ENCODE results near the gene ABI3BP.
"Not testable (repeated sequence)": the region's sequence is repeated elsewhere in the genome, so short reads cannot be mapped to it uniquely, and the experiment has no call there.

The ABI3BP gene, protein sequence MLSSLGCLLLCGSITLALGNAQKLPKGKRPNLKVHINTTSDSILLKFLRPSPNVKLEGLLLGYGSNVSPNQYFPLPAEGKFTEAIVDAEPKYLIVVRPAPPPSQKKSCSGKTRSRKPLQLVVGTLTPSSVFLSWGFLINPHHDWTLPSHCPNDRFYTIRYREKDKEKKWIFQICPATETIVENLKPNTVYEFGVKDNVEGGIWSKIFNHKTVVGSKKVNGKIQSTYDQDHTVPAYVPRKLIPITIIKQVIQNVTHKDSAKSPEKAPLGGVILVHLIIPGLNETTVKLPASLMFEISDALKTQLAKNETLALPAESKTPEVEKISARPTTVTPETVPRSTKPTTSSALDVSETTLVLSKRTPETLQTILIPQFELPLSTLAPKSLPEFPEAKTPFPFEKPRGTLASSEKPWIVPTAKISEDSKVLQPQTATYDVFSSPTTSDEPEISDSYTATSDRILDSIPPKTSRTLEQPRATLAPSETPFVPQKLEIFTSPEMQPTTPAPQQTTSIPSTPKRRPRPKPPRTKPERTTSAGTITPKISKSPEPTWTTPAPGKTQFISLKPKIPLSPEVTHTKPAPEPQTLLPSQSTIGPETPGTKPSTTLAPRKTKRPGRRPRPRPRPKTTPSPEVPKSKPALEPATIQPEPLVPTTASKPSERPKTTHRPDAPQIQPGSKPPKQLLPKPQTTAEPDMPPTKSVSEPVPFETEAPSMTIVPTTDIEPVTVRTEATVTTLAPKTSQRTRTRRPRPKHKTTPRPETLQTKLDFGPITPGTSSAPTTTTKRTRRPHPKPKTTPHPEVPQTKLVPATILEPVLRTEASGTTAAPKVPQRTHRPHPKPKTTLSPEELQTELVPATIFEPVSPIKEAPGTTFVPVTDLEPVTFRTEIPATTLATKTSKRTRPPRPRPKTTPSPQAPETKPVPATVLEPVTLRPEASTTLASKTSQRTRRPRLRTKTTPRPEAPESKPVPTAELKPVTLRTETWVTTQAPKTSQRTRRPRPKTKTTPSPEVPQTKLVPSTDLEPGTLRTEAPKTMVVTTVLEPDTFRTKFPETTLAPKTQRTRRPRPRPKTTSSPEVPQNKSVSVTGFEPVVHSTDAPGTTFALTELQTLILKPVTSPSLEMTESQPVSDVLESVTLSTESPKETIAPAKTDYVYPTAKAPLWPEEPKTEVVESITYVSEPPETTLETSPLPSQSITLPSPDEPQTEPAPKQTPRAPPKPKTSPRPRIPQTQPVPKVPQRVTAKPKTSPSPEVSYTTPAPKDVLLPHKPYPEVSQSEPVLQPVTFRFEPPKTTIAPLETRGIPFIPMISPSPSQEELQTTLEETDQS (N-terminal part only)

DNA sequence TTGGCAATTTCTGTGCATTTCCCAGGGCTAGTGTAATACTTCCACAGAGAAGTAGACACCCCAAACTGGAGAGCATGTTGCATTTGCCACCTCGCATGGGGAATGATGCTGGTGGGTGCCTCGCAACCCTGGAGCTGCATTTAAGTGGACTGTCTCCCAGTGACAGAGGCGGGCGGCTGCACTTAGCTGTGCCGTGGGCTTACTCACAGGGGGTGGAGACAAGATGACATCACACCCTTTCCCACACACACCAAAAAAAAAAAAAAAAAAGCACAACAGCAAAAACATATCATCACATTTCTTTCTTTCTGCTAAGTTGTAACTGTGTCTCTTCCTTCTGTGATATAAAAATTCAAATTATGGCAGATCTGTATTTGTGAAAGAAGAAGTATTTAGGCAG lies at the start of gene ABI3BP:
TSS of gene ABI3BP (minus strand) at position 113 of the 400 bp plus-strand sequence. CDS start at position 76, 37 bp downstream.
- peak; percentile 36 for DNase-seq (ENCODE audit: low read depth, low spot score)

DNA sequence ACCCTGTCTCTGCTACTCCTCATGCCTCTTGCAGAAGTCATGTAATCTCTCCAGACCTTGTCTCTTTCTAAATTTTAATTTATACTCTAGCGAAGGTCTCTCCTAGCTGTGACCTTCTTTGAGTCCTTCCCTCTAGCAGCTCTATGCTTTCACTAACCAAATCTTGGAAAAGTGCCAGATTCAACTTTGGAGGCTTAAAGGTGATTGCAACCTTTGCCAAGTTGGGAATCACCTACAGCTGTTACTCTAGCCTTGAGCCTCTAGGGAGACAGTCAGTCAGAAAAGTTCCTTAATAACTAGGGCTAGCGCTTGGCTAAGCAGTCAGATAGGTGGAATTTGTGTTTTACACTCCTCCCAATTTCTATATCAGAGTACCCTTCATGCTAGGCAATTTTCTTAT lies 46.1 kb upstream of the ABI3BP start:
- no peak for DNase-seq (ENCODE audit: low read depth, low spot score)

DNA sequence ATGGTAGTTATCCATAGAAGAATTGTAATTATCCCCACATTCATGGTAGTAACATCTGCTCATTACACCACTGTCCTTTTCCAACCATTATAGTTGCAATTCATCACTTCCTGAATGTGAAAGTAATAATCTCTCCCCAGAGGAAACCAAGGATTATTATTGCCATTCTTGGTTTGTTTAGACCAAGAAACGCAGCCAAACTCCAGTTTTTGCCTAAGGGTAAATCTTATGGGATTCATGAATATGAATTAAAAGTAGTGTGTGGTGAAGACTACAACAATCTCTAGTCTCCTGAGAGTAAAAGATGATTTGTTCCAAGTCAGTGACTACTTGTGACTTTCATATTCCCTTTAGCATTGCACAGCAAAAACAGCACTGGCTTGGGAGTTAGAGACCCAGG lies 45.7 kb upstream of the ABI3BP start:
- no peak for DNase-seq (ENCODE audit: low read depth, low spot score)

DNA sequence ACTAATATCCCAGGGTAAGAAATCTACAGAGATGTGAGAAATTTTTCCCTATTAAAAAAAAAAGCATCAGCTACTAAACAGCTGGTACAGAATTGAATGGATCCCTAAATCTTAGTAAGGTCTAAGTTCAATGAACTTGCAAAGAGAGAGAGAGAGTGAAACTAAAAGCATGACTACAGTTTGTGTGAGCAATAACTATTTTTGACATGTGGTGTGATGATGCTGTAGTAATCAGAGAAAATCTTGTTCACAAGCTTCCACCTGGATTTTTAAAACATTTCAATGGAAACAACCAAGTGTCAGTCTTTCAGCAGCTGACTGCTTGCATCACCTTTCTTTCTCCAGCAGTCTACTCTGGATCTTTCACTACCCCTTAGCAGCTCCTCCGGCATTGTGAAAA lies 45.2 kb upstream of the ABI3BP start:
- DNase-seq (ENCODE audit: low read depth, low spot score): no peak

DNA sequence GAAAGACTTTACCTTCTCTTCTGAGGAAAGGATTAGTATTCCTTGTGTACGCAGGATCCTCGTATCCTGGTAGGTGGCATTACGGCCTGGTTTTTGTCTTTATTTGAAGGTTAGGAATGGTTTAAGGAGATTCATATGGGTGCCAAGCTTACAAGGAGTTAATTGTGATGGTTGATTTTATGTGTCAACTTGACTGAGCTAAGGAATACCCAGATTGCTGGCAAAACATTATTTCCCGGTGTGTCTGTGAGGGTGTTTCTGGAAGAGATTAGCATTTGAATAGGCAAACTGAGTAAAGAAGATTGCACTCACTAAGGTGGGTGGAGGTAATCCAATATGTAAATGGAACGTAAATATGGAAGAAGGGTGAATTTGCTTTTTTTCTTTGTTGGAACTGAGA lies 44.4 kb upstream of the ABI3BP start:
- no peak for DNase-seq (ENCODE audit: low read depth, low spot score)

DNA sequence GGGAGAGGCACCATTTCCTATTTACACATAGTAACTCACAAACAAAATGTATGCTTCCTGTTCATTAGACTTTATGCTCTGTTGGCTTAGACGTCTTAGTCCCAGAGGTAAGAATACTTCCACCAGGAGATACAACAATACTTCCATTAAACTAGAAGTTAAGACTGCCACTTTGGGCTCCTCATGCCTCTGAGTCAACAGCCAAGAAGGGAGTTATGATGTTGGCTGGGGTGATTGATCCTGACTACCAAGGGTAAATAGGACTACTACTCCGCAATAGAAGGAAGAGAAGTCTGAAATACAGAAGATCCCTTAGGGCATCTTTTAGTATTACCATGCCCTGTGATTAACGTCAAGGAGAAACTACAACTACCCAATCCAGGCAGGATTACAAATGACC lies 43.5 kb upstream of the ABI3BP start:
- DNase-seq (ENCODE audit: low read depth, low spot score): no peak

DNA sequence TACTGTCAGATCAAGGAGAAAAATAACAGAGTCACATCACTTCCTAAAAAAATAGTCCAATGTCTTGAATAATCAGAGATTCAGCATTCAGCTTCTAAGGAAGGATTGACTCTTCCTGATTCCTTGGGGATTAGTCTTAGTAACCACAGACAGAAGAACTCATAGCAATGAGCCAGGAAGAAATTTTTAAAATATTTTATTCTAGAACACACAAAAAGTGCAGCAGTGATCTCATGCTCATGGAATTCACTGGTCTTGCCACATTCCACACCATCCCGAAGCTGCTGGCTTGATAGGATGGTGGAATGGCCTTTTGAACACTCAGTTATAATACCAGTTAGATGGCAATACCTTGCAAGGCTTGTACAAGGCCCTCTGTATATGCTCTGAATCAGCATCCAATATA lies 43.0 kb upstream of the ABI3BP start:
- no peak for DNase-seq (ENCODE audit: low read depth, low spot score)

DNA sequence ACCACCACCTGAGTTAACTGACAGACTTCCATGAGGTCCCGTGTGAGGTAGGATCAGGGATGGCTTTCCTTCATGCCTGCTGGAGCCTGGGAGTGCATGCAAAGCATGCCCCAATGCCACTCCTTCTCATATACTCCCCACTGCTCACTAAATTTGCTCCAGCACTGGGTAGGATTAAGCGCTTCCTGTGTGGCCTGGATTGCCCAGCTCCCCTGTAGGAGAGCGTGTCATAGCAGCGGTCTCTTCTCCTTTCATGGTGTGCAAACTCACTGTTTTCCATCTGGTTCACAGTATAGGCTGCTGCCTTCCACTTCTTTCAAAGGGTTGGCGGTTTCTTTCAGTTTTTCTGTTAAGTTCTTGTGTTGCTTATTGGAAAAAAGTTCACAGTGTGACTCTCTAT lies 34.1 kb upstream of the ABI3BP start:
- no peak for DNase-seq (ENCODE audit: low read depth, low spot score)

DNA sequence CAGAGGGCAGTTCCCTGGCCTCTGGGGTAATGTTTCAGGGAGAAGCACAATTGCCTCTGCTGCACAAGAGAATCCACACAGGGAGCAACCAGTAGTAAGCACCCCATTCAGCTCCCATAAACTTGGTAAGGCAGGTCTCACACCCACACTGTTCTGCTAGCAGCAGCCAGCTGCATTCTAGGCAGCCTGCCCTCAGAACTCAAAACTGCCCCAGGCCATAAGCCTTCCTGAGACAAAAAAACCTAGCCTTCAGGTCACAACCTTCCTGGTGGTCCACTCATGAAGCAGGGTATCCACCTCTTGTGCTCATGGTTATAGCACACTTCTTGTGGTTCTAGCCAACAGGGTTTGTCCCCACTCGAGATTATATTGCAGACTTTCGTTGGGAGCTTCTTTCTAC lies 33.7 kb upstream of the ABI3BP start:
- no peak for DNase-seq (ENCODE audit: low read depth, low spot score)

DNA sequence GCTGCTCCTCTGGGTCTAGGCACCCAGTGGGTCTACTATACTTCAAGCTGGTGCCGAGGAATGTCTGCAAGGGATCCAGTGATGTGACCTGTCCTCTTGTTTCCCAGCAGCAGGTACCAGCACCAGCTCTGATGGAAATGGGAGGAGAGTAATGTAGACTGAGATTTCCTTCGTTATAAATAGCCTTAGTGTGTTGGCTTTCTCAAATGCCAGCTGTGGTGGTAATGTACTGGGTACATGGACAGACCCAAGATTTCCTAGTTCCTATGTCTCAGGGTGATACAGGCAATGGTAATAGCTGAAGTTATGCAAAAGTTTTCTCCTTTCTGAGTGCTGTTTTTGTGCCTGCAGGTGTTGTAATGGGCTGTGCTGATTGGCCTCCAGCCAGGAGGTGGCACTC lies 33.0 kb upstream of the ABI3BP start:
- DNase-seq (ENCODE audit: low read depth, low spot score): no peak

DNA sequence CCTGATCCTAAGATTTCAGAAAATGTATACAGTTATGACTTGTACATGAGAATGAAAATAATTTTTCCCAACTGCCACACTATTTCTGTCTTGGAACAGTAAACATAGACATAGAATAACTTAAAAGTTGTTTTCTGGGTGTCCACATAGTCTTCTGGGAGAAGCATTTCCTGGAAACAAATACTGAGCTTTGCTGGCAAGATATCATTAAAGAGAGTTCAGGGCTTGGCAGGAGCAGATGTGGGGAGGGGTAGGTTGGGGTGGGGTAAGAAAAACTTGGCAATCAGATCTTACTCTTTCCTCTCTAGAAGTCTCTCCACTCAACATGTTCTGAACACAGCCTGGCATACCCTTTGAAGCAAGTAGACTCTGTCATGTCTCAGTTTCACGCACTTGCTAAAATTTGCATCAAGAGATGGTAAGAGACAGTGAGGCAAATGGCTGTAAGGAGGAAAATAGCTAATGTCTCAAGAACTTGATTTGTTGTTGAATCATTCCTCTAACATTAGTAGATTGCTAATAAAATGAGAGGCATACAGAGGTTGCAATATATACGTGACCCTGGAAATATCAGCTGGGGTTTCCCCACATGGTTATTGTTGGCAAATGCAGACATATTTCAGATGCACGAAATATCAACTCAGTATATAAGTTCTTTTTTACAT lies 27.3 kb upstream of the ABI3BP start:
- DNase-seq (ENCODE audit: low read depth, low spot score): no peak

DNA sequence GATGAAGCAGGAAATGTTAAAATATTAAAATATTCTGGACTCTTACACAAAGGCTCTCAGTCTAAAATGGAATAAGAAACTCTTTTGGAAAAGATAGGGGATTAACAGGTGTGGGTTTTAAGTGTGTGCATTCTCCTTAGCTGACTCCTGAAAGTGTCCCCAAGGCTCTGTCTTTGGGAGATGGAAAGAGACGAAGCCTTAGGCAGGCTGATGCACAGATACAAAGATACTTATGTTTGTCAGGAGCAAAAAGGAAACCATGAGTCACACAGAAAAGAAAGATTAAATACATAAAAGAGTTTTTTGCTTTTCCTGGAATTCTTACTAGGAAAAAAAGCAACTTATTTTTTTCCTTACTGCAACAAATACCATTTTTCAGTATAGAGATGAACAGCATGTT lies 23.8 kb upstream of the ABI3BP start:
- DNase-seq (ENCODE audit: low read depth, low spot score): no peak

DNA sequence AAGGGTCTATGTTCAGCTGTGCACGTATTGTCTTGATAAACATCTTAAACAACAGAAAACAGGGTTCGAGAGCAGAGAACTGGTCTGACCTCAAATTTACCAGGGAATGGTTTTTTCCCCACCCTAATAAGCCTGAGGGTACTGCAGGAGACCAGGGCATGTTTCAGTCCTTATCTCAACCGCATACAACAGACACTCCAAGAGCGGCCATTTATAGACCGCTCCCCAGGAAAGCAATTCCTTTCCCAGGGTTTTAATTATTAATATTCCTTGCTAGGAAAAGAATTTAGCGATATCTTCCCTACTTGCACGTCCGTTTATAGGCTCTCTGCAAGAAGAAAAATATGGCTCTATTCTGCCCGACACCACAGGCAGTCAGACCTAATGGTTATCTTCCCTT lies 19.1 kb upstream of the ABI3BP start:
- DNase-seq (ENCODE audit: low read depth, low spot score): not testable (repeated sequence)

DNA sequence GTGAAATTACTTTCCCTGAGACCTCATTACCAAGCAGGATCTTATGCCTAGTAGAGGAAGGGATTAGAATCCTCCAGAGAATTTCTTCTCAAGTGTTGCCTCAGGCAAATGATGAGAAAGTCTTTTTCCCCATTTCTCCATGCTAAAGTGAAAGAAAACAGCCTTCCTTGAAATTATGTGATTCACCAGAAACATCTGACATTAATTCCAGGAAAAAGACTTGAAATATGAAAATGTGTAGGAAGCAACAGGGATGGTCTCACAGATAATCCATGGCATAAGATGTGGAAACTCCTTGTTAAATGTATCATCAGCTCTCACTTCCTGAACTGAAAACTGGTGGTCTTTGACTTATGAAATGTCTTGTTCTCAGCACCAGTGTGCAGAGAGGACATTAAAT lies 17.9 kb upstream of the ABI3BP start:
- DNase-seq (ENCODE audit: low read depth, low spot score): no peak

DNA sequence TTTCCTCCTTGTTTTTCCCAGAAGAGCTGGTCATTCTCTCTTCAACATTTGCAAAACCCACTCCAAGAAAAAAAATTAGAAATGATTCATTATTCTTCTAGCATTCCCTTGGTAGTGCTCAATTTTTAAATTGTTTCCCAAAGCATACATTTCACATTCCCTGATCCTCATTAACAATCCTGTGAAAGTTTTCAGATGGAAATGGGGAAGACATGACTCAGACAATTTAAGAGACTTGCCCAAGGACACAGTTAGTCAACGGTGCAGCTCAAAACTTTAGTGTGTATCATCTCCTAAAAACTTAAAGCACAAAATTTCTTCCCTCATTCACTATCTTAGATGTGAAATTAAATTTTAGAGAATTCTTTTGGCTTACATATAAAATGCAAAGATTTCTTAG lies 17.1 kb upstream of the ABI3BP start:
- no peak for DNase-seq (ENCODE audit: low read depth, low spot score)

DNA sequence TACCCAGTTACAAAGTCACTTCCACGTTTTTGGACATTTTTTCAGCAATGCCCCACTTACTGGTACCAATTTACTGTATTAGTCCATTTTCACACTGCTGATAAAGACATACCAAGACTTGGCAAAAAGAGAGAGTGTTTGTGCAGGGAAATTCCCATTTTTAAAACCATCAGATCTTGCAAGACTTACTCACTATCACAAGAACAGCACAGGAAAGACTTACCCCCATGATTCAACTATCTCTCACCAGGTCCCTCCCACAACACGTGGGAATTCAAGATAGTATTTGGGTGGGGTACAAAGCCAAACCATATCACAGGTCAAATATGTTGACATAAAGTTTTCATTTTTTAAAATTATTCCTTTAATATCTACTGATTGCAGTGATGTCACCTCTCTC lies 16.2 kb upstream of the ABI3BP start:
- no peak for DNase-seq (ENCODE audit: low read depth, low spot score)

DNA sequence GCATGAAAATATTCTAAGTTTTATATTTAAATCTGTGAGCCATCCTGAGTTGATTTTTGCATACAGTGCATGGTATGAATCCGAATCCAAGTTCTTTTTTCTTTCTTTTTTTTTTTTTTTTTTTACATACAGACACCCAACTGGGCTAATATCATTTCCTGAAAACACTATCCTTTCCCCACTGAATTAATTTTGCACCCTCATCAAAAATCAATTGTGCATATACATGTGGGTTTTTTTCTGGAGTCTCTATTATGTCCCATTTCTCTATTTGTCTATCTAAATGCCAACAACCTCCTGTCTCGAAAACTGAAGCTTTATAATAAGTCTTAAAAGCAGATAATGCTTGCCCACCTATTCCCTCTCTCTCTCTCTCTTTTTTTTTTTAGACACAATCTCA lies 5.9 kb upstream of the ABI3BP start:
- no peak for DNase-seq (ENCODE audit: low read depth, low spot score)

DNA sequence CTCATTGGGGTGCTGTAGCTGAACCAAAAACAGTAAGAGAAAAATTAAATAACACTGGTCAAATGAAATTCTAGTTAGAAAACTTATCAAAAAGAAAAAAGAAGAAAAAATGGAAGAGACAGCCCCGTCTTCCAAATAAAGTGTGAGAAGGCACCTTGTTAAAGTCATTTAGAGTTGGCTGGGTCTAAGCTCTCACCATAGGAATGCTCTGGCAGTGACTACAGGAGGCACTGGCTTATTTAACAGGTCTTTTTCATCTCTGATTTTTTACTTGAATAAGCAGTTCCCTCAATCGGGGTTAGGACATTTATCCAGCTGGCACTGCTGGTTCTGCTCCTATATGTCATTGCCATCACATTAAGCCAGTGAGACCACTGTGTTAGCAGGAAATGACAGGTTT lies 1.6 kb upstream of the ABI3BP start:
- no peak for DNase-seq (ENCODE audit: low read depth, low spot score)

DNA sequence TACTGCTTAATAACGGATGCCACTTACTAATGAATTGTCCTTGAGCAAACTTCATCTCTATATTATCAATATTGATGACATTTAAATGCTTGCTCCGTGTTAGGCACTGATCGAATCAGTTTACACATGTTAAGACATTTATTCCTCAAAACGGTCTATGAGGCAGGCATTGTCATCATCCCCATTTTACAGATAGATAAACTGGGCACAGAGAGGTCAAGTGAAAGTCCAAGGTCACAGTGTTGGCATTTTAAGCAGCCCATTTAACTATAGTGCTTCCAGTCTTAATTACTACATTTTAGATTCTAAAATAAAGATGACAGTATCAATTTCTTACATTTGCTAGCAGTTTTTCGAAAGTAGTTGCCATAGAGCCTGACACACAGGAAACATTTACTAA lies 966 bp upstream of the ABI3BP start:
- DNase-seq (ENCODE audit: low read depth, low spot score): no peak

DNA sequence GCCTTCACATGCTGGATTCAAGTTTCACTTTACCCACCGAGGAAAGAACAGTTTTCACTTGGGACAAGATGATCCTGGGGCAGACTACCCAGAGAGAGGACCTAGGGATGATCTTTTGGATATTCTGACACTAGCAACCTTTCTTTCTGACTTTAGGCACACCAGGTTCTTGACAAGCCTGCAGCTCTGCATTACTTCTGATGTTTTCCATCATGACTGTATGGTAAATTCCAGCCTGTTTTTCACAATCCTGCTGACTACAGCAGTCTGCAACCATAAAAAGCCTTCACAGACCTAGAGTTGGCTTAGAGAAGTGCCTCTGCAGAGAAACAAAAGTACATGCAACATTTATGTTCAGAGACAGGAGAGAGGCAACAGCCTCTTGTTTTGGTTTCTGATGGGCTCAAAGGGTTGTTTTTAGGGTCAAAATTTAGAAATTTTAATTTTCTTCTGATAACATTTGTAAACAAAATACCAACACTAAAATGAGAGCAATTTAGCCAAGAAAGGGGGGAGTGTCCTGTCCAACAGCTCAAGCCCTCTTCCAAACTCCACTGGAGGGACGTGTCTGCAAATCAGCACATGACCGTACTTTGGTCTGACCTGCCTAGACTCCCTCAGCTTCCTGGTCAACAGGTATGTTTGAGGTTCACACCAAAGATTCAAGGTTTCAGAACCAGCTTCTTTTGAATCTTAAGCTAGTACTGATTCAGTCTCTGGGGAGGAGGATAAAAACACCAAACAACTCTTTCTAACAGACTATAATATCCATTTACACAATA lies 799 bp downstream of the ABI3BP start:
- DNase-seq (ENCODE audit: low read depth, low spot score): peak; percentile 33

DNA sequence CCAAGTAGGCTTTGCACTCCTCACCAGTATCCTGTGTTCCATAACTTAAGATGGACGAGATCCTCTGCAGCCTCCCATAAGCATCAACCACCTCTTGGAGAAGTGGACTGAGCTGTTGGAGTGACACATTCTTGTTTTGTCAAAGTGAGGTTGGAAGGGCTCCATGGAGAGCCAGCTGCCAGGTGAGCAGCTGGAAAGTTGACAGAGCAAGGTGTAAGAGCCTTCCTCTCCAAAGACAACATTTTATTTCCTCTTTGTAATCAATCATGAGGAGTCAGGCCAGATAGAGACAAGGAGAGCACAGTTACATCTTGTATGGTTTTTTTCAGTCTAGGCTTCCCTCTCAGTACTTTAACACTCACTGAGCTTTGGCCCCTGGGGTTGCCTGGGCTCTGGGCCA lies 5.1 kb downstream of the ABI3BP start:
- DNase-seq (ENCODE audit: low read depth, low spot score): no peak

Data from brain pericyte (primary cell).